ENCODE results near the gene TBCA.

Gene TBCA, protein sequence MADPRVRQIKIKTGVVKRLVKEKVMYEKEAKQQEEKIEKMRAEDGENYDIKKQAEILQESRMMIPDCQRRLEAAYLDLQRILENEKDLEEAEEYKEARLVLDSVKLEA

DNA sequence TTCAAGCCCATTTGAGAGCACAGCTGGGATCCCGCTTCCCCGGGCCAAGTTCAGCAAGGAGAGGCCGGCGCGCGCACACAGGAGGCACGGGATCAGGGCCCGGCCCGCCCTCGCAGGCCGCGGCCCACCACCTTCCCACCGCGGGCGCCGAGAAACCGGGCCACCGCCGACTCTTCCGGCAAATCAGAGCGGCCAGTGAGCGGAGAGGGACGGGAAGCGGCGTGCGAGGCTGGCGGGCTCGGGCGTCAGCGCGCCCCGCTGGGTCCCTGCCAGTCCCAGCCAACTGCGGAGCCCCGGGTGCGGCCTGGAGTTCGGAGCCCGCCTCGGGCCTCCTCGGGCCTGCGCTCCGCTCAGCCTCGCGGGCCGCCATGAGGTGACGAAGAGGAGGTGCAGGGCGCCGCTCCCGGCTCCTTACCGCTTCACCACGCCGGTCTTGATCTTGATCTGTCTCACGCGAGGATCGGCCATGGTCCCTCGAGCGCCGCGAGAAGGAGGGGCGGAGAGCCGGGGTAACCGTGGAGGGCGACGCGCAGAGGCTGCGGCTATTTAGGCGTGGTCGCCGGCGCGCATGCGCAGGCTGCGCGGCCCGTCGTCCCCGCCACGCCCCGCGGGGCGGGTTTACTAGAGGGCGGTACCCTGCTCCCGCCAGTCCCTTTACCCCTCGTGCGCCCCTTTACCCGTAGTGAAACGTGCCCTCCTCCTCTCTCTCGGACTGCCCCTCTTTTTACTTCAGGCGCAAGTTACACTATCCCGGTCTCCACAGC is at the start of gene TBCA:
Gene TBCA (minus strand): TSS at position 550 of the 764 bp plus-strand sequence. CDS start 82 bp downstream, at position 468.
- DNase-seq (ENCODE audit: low read depth), result peak; percentile 80

DNA sequence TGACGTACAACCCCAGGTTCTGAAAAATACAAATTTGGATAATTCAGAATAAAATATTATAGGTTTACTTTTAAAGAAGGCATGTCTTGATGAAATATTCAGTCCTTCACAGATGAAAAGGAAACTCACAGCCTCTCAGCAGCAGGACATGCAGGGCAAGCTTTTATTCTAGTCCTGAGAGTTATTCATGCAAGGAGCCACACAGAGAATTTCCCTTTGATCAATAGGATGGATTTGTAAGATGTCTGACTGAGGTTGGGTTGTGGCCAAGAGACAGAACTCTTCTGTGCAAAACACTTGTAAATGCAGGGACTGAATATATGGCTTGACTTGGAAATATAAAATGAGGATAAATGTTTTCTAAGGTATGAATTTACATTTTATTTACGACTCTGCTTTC is 48.8 kb upstream of the TBCA start:
- DNase-seq (ENCODE audit: low read depth), result no peak

DNA sequence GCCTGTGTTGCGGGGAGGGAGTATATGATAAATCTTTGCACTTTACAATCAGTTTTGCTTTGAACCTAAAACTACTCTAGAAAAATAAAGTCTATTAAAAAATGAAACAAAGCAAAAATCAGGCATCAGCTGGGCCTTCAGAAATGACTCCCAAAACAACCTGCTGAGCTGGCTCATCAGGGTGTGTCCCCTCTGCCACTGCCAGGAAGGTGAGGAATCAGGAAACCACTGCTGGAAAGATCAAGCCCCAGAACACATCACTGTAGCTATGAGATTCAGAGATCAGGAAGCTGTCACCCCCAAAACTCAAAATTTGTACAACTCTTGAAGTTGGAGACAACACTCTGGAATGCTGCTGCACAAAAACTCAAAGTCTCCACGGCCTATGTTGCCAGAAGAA is 40.5 kb upstream of the TBCA start:
- no peak for DNase-seq (ENCODE audit: low read depth)

DNA sequence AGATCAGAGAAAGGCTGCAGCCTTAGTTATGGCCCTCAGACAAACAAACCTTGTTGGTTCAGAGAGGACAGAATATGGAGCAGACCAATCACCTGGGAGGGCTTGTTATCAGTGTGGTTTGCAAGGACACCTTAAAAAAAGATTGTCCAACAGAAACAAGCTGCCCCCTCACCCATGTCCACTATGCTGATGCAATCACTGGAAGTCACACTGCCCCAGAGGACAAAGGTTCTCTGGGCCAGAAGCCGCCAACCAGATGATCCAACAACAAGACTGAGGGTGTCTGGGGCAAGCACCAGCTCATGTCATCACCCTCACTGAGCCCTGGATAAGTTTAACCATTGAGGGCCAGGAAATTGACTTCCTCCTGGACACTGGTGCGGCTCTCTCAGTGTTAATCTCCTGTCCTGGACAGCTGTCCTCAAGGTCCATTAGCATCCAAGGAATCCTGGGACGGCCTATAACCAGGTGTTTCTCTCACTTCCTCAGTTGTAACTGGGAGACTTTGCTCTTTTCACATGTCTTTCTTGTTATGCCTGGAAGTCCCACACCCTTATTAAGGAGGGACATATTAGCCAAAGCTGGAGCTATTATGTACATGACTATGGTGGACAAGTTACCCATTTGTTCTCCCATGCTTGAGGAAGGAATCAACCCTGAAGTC is 36.9 kb upstream of the TBCA start:
- no peak for DNase-seq (ENCODE audit: low read depth)

DNA sequence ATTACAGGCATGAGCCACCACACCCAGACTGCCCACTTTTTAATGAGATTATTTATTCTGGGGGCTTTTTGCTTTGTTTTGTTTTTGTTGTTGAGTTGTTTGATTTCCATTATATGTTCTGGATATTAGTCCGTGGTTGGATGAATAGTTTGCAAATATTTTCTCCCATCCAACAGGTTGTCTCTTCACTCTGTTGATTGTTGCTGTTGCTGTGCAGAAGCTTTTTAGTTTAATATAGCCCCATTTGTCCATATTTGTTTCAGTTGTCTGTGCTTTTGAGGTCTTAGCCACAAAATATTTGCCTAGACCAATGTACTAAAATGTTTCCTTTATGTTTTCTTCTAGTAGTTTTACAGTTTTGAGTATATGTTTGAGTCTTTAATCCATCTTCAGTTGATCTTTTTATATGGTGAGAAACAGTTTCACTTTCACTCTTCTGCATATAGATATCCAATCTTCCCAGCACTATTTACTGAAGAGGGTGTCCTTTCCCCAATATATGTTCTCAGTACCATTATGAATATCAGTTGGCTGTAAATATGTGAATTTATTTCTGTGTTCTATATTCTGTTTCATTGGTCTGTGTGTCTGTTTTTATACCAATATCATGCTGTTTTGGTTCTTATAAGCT is 30.2 kb upstream of the TBCA start:
- no peak for DNase-seq (ENCODE audit: low read depth)

DNA sequence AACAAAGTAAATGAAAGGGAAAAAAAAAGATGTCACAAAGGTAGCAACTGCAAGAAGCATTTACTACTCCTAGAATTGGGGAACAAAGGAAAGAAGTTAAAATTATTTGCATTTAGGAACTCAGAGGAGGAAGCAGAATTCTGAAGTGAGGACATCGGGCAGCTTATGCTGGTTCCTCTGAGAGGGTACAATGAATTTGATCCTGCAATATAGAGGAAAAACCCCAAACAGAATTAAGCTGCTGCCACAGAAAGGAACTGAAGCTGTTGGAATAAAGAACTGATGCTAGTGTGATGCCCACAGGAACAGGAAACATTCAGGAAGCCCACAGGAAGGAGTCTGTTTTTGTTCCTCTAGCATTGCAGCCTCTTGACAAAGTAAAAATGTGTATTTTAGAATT is 22.3 kb upstream of the TBCA start:
- DNase-seq (ENCODE audit: low read depth), result no peak

DNA sequence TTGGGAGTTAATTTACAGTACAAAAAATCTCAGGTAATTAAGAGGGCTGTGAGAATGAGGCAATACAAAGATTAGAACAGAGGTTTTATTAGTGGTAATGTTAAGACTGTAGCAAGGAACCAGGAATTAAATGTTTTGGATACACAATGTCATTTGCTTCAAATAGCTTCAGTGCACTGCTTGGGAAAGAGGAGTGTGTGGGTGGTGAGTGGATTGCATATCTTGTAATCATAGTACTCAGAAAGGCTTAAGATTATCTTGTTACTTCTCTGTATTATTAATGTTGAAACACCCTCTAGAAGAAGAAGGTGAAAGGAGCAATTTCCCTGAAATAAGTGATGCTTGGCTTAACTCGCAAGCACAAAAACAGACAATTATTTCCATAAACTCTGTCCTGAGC is 21.0 kb upstream of the TBCA start:
- DNase-seq (ENCODE audit: low read depth), result no peak

DNA sequence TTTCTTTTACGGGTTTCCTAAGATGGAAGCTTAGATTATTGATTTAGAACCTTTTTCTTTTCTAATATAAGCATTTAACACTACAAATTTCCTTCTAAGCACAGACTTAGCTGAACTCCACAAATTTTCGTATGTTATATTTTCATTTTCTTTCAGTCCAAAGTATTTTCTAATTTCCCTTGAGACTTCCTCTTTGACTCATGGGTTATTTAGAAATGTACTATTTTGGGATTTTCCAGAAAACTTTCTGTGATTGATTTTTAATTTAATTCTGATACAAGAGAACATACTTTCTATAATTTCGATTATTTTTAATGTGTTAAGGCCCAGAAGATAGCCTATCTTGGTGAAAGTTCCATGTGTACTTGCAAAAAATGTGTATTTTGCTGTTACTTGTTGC is 19.7 kb upstream of the TBCA start:
- DNase-seq (ENCODE audit: low read depth), result no peak

DNA sequence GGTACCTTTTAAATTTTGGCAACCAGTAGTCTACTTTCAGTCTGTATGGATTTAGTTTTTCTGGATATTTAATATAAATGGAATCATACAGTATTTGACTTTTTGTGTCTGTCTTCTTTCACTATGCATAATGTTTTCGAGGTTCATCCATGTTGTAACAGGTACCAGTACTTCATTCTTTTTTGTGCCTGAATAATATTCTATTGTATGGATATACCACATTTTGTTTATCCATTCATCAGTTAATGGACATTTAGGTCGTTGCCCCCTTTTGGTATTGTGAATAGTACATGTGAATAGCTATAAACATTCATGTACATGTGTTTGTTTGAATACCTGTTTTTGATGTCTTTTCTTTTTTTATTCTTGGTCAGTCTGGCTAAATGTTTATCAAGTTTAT is 19.1 kb upstream of the TBCA start:
- no peak for DNase-seq (ENCODE audit: low read depth)

DNA sequence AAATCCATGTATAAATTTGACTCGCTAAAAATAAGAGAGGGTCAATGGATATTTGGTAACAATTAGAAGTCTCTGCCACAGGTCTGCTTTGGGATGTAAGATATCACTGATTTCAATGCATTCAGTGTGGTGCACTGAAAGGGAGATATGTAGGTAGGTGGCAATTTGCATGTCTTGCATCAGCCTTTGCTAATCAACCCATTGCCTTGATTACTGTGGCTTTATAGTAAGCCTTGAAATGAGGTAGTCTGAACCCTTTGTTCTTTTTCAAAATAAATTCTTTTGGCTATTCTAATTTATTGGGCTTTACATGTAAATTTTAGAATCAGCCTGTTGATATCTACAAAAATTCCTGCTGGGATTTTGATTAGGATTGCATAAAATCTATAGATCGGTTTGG is 15.8 kb upstream of the TBCA start:
- DNase-seq (ENCODE audit: low read depth), result no peak

DNA sequence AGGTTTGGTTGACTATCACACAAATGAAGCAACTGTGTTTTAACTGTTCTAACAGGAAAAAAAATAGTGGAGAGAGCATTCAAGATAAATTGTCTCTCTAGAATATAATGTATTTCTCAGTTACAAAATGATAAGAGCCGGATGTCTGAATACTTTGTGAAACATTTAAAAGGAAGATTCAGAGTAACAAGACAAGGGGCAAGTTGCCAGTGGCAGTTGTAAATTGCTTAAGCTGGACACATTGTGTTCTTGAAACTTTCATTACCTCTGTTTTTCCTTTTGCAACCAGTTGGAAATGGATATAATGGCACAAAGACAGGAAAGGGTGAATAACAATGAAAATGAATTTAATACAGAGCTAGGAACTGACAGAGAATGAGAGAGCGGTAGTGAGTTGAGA is 15.2 kb upstream of the TBCA start:
- no peak for DNase-seq (ENCODE audit: low read depth)

DNA sequence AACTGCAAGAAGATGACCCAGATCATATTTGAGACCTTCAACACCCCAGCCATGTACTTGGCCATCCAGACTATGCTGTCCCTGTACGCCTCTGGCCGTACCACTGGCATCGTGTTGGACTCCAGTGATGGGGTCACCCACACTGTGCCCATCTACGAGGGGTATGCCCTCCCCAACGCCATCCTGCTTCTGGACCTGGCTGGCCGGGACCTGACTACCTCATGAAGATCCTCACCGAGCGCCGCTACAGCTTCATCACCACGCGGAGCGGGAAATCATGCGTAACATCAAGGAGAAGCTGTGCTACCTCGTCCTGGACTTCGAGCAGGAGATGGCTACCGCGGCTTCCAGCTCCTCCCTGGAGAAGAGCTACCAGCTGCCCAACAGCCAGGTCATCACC is 9.1 kb upstream of the TBCA start:
- no peak for DNase-seq (ENCODE audit: low read depth)

DNA sequence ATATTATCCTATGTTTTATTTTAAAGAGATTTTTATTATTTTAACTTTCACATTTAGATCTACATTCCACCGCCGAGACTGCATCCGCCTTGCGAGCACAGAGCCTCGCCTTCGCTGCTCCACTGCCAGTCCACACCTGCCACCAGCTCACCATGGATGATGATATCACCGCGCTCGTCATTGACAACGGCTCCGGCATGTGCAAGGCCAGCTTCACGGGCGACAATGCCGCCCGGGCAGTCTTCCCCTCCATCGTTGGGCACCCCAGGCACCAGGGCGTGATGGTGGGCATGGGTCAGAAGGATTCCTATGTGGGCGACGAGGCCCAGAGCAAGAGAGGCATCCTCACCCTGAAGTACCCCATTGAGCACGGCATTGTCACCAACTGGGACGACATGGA is 8.6 kb upstream of the TBCA start:
- no peak for DNase-seq (ENCODE audit: low read depth)

DNA sequence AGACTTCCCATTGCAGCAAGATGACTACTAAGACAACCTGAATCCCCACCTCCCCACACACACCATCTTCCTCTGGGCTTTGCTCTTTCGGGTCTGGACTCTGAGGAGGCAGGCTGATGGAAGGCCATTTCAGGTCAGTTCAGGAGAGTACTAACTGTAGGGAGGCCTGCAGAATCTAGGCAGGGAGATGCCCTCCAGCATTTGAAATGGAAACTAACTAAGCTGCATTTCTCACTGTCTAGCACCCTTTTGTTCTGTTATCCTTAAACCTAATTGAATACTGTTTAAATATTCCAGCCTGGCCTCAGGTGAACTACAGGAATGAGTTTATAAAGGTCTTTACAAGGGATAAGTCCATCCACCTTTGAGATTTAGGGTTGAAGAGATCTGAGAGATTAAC is 4.9 kb upstream of the TBCA start:
- no peak for DNase-seq (ENCODE audit: low read depth)

DNA sequence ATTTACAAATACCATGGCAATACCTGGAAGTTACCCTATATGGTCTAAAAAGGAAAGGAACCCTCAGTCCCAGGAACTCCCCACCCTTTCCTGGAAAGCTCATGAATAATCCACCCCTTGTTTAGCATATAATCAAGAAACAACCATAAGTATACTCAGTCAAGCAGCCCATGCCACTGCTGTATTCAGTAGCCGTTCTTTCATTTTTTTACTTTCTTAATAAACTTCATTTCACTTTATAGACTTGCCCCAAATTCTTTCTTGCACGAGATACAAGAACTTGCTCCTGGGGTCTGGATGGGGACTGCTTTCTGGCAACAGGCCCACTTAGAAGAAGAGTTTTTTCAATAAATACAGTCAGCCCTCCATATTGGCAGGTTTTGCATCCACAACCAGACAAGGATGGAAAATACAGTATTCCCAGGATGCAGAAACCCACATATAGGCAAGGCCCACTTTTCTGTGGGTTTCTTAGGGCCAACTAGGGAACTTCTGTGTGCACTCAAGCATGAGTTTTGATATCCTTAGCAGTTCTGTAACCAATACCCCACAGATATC is 2.8 kb upstream of the TBCA start:
- DNase-seq (ENCODE audit: low read depth), result no peak

DNA sequence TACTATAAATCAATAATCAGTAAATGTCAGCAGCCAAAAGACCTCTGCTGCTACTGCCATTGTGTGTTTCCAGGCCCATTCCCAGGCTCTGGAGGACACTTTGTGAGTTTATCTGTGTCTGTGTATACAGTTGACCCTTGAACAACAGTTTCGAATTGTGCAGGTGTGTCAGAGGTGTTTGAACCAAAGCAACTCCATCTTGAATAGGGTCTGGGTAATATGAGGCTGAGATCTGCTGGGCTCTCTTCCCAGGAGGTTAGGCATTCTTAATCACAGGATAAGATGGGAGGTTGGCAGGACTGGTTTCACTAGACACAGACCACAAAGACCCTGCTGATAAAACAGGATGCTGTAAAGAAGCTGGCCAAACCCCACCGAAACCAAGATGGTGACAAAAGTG is 2.3 kb upstream of the TBCA start:
- no peak for DNase-seq (ENCODE audit: low read depth)

DNA sequence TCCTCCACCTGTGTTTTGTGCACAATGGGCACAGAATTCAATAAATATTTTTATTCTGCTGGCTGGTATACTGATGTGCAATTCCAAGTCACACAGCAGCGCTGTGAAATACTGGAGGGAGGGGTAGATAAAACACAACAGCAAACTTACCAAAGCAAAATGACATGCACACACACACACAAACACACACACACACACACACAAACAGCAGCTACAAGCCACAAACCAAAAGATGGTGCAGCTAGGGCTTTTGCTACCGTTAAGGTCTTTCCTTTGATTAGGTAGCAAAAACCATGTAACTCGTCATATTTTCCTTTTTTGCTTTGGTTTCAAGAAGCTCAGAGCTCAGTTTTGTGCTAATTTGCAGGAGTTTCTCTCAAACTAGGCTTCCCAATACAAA is 1.8 kb upstream of the TBCA start:
- DNase-seq (ENCODE audit: low read depth), result no peak

DNA sequence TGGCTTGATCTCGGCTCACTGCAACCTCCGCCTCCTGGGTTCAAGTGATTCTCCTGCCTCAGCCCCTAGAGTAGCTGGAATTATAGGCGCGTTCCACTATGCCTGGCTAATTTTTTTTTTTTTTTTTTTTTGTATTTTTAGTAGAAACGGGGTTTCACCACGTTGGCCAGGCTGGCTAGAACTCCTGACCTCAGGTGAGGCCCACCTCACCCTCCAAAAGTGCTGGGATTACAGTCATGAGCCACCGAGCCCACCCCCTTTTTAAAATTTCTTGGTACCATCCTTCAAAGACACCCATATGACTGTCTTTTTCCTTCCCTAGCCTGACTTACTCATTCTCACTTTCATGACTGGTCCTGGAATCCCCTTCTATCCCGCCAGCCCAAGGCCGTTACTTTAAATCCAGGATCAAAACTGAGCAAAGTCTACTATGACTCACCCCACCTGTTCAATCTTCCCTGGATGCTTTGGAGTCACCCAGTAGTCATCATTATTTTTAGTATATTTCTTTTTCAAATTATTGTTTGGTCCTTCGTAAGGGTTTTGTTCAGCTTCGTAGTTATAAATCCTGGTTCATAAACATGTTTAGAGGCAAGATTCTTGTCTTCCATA is 1.2 kb upstream of the TBCA start:
- no peak for DNase-seq (ENCODE audit: low read depth)

DNA sequence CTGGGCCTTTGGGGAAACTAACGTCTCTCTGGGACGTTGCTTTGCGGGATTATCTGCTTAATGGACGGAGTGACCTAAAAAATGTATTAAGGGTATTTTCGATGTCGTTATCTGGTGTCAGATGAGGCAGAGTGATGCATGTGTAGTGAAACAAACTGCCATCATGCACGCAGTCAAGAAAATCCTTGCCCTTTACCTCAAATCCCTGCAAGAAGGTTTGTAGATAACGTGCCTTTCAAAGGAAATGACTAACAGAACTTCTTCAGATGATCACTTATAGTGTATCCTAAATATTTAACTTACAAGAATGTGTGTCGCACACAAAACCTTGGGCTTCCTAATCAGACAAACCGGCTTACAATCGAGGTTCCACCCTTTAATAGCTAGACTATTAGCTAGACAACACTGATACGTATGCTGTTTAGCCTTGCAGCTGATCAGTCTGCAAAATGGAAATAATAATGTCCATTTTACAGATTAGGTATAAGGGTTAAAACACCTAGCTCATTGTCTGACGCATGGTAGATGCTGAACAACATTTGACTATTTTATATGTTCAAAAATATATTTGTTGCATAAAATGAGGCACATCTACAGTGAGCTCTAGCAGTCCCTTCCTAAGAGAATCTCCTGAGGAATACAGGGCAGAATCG is 541 bp upstream of the TBCA start:
- DNase-seq (ENCODE audit: low read depth), result no peak

DNA sequence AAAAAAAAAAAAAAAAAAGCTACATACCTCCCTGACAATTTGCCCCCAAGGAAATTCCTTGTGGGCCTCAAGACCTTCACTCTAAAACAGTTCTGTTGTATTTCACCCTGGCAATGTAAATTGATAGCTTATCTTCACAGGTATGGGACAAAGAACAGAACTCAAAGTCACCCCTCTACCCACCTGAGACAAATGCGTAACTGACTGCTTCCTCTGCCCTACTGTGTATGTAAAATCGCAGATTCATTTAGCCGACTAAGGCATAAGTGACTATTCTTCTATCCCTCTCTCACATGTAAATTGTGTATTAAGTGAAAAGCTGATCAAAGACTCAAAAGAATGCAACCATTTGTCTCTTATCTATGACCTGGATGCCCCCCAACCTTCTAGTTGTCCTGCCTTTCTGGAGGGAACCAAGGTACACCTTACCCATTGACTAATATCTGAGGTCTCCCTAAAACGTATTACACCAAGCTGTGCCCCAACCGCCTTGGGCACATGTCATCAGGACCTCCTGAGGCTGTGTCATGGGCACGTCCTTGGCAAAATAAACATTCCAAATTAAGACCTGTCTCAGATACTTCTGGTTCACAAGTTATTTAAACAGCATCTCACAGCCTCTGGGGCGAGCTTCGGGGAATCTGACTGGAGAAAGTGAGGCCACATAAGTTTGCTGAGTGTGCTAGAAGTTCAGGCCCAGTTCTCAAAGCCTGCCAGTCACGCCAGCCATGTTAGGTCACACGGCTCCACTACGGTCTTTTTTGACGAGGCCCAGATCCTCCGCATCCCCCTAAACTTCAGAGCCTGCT is 954 bp downstream of the TBCA start:
- DNase-seq (ENCODE audit: low read depth), result no peak

DNA sequence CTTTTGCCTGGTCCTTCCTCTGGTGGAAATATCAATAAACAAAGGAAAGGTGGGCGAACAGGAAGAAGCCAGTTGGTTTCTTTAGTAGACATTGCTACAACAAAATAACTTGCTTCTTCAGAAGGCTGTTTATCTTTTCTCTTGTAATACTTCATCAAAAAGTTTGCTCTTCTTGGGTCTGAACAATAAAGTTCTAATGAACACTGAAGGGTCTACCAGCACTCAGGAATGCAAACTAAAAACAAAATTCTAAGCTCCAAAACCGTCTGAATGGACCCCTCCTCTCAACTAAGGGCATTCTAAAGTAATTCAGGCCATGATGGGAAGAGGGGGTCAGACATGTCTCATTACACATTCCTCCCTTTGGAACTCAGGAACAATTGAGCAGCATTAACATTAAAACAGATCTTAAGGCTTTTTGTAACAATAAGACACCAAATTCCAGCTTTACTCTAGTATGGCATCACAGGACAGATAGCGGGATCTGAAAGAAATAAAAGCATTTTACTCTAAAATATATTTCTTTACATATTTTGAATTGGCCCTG is 2.3 kb downstream of the TBCA start:
- DNase-seq (ENCODE audit: low read depth), result no peak

Measured in stromal cell of bone marrow (primary cell).